Measurements from ENCODE around the gene LMO4. TPM values are rescaled to one million over a fixed set of nuclear protein-coding genes. Genes with fewer than 3 reads are reported as not detected.

LMO4 gene
- total RNA-seq, 1 experiment from 2014 or later = 38.5 TPM

DNA sequence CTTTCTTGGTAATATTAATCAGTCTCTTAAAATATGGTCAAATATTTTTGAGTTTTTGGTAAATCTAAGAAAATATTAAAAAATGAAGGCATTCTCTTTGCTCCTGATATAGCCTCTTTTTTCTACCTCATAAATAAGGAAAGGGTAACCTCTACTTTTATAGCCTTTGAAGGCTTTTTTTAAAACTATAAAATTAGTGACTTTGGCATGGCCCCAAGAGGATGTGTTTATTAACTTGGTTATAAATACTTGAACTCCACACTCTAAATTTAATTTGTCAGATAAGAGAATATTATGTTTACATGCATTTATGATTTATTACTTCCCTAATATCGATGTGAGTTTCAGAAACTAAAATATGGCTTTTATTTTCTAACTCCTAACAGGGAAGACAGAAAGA lies 60.3 kb downstream of the LMO4 start:
- intact Hi-C loops (cut with micrococcal nuclease) = no loop called here
- Histone ChIP-seq H3K27me3 (ENCODE audit: insufficient read depth, low read length) (no peaks in the 10 kb centered on the region), H4K20me1 (ENCODE audit: insufficient read depth) (no peaks in the 10 kb centered on the region), H3K4me3 (replicated peaks in 1 of 2; ENCODE audit: low read depth in 1 of 2, low read length in 2 of 2) (no peak overlapping the region), H2AFZ (ENCODE audit: low read depth, low read length, poor library complexity, severe bottlenecking) (no peak overlapping the region), H3K9me3 (ENCODE audit: control insufficient read depth in 1 of 2, insufficient read depth in 1 of 2, low read depth in 1 of 2, low read length in 2 of 2) (peaks cover 0 to 3% of the 10 kb centered on the region in 2 experiments; a peak in 1 of 4 replicates), H3K36me3 (ENCODE audit: control insufficient read depth in 1 of 2, insufficient read depth in 2 of 2, low read length in 2 of 2) (no peaks in the 10 kb centered on the region), H3K27ac (ENCODE audit: low read depth, low read length) (no peak overlapping the region), H3K4me1 (ENCODE audit: control insufficient read depth in 1 of 2, insufficient read depth in 2 of 2, low read length in 2 of 2) (peaks cover 8 to 16% of the 10 kb centered on the region in 2 experiments), H3K4me2 (ENCODE audit: low read length) (no peak overlapping the region), H3K9me2 (ENCODE audit: insufficient read depth) (no peaks in the 10 kb centered on the region), H3K79me2 (ENCODE audit: insufficient read depth, low read length) (no peaks in the 10 kb centered on the region), H3K9ac (ENCODE audit: low read length) (no peak overlapping the region)
- no TSS peak for BruUV-seq (replicated peaks)
- ChIA-PET CTCF (no interaction called here), RAD21 (ENCODE audit: low non-redundant PET in 1 of 2, low total read pairs in 2 of 2, uncharacterized antibody in 2 of 2, unreplicated experiment in 2 of 2) (no interaction called here), POLR2A (no interaction called here)
- DNase-seq (ENCODE audit: low read depth, low spot score) = no peak
- no peak for ATAC-seq
- TF ChIP-seq YY1 (IDR thresholded peaks at IDR 0.05; ENCODE audit: extremely low read depth, insufficient replicate concordance, low read depth, low read length) (no peak), CBX3 (IDR thresholded peaks at IDR 0.05; ENCODE audit: low read depth) (no peak), JUND (IDR thresholded peaks at IDR 0.05) (no peak), SIN3A (IDR thresholded peaks at IDR 0.05; ENCODE audit: low read depth) (no peak), FOSL1 (IDR thresholded peaks at IDR 0.05; ENCODE audit: low read depth) (no peak), ELF1 (IDR thresholded peaks at IDR 0.05; ENCODE audit: borderline replicate concordance, low read depth) (no peak), RAD21 (IDR thresholded peaks at IDR 0.05; ENCODE audit: low read depth) (no peak), SRF (IDR thresholded peaks at IDR 0.05; ENCODE audit: low read depth) (no peak), POLR2AphosphoS5 (IDR thresholded peaks at IDR 0.05; ENCODE audit: low read depth, low read length) (no peak), ZFX (IDR thresholded peaks at IDR 0.05) (no peak), SP1 (IDR thresholded peaks at IDR 0.05; ENCODE audit: low read depth) (no peak), EZH2phosphoT487 (IDR thresholded peaks at IDR 0.05; ENCODE audit: borderline replicate concordance) (no peak), POLR2A (IDR thresholded peaks at IDR 0.05; ENCODE audit: borderline replicate concordance, extremely low read depth, insufficient read depth, insufficient read length) (no peak)
- TF ChIP-seq, protein P1, sequence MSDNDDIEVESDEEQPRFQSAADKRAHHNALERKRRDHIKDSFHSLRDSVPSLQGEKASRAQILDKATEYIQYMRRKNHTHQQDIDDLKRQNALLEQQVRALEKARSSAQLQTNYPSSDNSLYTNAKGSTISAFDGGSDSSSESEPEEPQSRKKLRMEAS (IDR thresholded peaks at IDR 0.05) = no peak
- TF ChIP-seq, protein P2, sequence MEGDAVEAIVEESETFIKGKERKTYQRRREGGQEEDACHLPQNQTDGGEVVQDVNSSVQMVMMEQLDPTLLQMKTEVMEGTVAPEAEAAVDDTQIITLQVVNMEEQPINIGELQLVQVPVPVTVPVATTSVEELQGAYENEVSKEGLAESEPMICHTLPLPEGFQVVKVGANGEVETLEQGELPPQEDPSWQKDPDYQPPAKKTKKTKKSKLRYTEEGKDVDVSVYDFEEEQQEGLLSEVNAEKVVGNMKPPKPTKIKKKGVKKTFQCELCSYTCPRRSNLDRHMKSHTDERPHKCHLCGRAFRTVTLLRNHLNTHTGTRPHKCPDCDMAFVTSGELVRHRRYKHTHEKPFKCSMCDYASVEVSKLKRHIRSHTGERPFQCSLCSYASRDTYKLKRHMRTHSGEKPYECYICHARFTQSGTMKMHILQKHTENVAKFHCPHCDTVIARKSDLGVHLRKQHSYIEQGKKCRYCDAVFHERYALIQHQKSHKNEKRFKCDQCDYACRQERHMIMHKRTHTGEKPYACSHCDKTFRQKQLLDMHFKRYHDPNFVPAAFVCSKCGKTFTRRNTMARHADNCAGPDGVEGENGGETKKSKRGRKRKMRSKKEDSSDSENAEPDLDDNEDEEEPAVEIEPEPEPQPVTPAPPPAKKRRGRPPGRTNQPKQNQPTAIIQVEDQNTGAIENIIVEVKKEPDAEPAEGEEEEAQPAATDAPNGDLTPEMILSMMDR (IDR thresholded peaks at IDR 0.05 in 2 of 3, conservative IDR thresholded peaks at IDR 0.05 in 1 of 3; ENCODE audit: borderline replicate concordance in 1 of 3, insufficient read depth in 1 of 3, low read depth in 2 of 3, low read length in 2 of 3) = no peak
